NCI-H1092 treated with DMSO at 0.1 percent for 48 hours (cell line): Measurements from ENCODE around the gene EAPP.
"Not testable (repeated sequence)": the region's sequence is repeated elsewhere in the genome, so short reads cannot be mapped to it uniquely, and the experiment has no call there.

Experiments used
- DNase-seq: peaks from one replicate; lab custom pipeline; 2025; lab: John Stamatoyannopoulos, UW

Gene EAPP

GRCh38 chr14:34538096-34538495 lies 1.4 kb downstream of the EAPP start:
- DNase-seq: not testable (repeated sequence)

GRCh38 chr14:34537677-34538009 lies 1.9 kb downstream of the EAPP start:
- DNase-seq: no peak

DNA sequence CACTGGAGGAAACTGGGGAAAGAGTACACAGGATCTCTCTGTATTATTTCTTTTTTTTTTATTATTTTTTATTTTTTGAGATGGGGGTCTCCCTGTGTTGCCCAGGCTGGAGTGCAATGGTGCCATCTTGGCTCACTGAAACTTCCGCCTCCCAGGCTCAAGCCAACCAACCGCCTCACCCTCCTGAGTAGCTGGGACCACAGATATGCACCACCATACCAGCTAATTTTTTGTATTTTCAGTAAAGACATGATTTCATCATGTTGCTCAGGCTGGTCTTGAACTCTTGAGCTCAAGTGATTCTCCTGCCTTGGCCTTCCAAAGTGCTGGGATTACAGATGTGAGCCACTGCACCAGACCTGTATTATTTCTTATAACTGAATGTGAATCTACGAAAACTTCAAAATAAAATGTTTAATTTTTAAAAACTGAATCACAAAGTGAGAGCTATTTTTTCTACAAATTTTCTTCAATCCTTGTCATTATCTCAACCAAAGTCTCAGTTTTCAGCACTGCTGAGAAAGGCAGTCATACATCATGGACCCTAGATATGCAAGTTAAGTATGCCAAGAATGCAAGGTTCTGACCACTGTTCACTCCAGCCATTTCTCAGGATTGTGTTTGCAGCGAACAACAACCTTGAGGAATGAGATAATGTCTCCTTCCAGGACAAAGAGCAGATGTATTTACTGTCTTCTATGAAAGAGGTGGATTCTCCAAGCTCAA lies 2.4 kb downstream of the EAPP start:
- no peak for DNase-seq

DNA sequence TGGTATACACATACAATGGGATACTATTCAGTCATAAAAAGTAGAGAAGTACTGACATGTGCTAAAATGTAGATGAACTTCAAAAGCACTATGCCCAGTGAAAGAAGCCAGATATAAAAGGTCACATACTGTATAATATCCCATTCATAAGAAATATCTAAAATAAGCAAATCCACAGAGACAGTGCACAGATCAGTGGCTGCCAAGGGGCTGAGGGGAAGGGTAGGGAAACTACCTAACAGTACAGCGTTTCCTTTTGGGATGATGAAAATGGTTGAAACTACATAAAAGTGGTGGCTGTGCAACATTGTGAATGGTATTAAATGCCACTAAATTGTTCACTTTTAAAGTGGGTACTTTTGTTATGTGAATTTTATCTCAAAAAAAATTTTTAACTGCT lies 11.9 kb downstream of the EAPP start:
- DNase-seq: no peak

DNA sequence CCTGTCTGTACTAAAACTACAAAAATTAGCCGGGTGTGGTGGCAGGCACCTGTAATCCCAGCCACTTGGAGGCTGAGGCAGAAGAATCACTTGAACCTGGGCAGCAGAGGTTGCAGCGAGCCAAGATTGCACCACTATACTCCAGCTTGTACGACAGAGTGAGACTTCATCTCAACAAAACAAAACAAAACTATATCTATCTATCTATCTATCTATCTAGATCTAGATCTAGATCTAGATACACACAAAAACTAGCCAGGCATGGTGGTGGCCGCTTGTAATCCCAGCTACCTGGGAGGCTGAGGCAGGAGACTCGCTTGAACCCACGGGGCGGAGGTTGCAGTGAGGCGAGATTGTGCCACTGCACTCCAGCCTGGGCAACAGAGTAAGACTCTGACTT lies 15.3 kb downstream of the EAPP start:
- DNase-seq: not testable (repeated sequence)

- no peak for DNase-seq
Observed at GRCh38 chr14:34522496-34522895, 17.0 kb downstream of the EAPP start.

- DNase-seq: not testable (repeated sequence)
Observed at GRCh38 chr14:34521071-34521470, 18.4 kb downstream of the EAPP start.

DNA sequence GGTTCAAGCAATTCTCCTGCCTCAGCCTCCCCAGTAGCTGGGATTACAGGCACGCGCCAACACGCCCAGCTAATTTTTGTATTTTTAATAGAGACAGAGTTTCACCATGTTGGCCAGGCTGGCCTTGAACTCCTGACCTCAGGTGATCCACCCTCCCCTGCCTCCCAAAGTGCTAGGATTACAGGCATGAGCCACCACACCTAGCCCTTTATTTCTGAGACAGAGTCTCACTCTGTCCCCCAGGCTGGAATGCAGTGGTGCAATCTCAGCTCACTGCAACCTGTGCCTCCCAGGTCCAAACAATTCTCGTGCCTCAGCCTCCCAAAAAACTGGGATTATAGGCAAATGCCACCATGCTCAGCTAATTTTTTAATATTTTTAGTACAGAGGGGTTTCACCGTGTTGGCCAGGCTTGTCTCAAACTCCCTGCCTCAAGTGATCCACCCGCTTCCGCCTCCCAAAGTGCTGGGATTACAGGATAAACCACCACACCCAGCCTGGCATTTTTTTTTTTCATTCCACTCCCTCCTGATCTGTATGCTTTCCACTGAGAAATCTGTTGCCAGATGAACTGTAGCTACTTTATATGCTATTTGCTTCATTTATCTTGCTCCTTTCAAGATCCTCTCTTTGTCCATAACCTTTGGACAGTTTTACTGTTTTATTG lies 19.1 kb downstream of the EAPP start:
- not testable (repeated sequence) for DNase-seq

GRCh38 chr14:34507884-34508283 lies 31.6 kb downstream of the EAPP start:
- DNase-seq: no peak

DNA sequence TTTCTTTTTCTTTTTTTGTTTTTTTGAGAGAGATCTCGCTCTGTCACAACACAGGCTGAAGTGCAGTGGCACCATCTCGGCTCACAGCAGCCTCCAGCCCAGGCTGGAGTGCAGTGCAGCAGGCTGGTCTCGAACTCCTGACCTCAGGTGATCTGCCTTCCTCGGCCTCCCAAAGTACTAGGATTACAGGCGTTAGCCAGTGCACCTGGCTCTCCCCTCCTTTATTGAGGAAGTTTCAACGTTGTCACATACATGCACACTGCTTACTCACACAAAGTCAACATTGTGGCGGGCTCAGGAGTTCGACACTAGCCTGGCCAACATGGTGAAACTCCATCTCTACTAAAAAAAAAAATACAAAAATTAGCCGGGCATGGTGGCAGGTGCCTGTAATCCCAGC lies 32.0 kb downstream of the EAPP start:
- no peak for DNase-seq

DNA sequence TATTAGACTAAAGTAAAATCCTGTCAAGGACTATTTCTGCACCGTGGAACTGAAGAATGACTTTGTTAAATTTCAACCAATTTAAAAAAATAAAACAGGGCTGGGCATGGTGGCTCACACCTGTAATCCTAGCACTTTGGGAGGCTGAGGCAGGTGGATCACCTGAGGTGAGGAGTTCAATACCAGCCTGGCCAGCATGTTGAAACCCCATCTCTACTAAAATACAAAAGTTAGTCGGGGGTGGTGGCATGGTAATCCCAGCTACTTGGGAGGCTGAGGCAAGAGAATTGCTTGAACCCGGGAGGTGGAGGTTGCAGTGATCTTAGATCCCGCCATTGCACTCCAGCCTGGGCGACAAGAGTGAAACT lies 34.4 kb downstream of the EAPP start:
- not testable (repeated sequence) for DNase-seq

GRCh38 chr14:34504027-34504426 lies 35.5 kb downstream of the EAPP start:
- not testable (repeated sequence) for DNase-seq

DNA sequence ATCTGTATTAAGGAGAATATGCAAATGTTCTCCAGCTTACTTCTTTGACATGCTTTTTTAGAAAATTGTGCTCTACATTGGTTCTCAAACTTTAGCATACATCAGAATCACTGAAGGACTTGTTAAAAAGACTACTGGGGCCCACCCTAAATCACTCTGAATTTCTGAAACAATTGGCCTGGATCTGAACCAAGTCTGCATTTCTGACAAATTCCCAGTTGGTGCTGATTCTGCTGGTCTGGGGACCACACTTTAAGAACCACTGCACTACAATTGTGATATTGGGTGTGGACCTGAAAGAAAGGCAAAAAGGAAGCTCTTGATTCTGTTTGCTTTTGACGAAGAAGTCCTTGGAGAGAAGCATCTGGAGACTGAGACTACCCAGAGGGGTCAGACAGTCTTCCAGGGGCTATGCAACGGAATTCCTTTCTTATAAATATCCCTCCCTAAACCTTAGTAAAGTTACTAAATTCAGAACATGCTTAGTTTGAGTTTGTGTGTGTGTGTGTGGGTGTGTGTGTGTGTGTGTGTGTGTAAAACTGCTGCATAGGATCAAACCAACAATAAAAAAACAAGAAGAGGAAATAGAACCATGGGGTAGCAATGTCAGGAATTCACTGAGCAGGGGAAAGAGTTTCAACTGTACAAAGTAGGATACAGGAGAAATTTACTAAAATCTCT lies 36.8 kb downstream of the EAPP start:
- DNase-seq: no peak

DNA sequence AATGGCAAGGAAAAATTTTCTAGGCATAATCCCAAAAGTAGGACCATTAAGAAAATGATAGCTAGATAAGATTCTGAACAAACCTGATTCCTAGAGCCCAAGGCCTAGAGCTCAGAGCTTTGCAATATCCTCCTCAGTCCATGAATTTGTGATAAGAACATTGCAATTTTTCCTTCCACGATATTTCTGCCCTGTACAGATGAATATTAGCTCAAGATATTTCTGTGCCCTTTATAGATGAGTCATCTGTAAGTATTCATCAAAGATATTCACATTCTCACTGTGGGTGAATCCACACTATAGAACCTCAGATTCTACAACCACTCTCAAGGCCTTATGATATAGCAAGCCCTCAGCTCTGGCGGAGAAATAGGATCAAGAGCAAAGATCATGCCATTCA lies 37.5 kb downstream of the EAPP start:
- no peak for DNase-seq

DNA sequence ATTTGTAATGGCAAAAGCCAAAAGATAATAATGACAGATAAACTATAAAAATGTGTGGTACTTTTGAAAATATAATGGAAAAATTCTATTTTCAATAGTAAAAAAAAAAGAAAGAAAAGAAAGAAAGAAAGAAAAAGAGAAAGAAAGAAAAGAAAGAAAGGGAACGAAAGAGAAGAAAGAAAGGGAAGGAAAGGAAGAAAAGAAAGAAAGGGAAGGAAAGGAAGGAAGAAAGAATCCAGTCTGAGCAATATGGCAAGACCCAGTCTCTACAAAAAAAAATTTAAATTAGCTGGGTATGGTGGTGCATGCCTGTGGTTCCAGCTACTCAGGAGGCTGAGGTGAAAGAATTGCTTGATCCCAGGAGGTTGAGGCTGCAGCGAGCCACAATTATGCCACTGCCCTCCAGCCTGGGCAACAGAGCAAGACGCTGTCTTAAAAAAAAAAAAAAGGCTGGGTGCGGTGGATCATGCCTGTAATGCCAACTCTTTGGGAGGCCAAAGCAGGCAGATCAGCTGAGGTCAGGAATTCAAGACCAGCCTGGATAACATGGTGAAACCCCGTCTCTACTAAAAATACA lies 38.4 kb downstream of the EAPP start:
- DNase-seq: no peak

DNA sequence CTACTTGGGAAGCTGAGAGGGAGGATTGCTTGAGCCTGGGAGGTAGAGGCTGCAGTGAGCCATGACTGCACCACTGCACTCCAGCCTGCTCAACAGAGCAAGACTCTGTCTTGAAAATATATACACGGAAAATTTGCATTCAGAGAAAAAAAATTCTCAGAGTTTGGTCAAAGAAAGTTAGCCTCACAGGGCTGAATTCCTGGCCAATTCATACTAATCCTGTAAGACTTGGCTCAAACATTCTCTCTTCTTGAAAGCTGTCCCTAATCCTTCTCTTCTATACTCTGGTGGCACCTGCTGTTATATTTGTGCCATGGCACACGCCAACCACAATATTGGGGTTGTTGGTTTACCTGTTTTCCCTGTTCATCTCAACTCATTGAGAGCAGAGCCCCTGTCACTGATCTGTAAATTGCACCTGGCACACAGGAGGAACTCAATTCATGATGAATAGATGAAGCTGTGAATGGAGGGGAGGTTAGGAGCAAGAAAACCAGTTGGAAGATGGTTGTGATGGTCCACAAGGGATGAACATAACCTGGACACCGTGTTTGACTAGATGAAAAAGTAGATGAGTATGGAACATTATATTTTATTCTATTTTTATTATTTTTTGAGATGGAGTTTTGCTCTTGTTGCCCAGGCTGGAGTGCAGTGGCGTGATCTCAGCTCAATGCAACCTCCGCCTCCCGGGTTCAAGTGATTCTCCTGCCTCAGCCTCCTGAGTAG lies 40.7 kb downstream of the EAPP start:
- DNase-seq: peak; percentile 76

DNA sequence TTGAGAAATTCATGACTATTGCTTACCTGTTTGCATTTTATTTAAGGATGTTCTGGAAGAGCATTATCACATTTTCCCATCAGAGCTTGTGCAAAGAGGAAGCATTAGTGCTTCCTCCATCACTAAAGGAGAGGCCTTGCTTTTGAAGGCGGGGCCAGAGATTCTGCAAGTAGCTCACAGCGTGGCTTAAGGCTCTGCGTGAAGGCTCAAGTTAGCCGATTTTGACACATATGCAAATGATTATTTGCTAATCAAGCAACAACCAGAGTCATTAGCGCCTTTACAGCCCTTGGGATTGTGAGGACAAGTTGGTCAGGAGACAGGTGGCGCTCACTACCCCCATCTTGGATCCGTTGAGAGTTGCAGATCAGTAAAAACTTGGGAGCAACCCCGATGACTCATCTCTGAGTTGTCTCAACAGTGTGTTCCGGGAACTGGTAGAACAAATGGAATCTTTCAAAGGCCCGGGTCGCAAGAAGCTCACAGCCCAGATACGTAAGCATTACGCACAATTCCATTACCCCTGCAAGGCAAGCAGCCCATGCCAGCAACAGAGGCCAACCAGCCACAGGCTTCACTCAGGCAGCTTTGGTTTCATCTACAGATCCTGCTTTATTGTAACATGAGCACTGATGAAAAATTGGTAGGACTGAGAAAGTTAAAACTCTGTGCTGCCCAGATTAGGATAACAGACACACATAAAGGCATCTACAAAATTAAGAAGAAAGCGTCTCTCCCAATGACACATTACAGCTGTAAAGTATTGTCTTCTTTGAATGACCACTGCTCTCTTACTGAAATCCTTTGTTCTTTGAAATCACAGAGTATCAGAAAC lies 42.6 kb downstream of the EAPP start:
- DNase-seq: no peak

DNA sequence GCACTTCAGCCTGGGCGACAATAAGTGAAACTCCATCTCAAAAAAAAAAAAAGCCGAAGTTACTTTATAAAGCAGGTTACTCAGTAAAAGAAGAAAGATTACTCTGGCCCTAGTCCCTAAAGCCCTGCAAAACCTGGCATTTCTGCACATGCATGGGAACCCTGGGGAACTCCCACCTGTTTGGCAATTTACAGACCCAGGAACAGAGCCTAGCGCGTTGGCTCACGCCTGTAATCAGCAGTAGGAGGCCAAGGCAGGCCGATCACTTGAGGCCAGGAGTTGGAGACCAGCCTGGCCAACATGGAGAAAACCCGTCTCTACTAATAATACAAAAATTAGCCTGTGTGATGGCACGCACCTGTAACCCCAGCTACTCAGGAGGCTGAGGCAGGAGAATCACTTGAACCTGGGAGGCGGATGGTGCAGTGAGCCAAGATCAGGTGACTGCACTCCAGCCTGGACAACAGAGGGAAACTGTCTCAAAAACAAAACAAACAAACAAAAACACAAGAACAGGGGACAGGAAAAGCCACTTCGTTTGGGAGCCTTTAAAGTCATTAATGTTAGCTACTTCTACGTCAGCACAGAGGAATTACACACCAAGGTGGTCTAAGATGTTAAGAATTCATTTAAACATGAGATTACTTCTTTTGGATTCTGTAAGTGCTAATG lies 43.4 kb downstream of the EAPP start:
- no peak for DNase-seq

DNA sequence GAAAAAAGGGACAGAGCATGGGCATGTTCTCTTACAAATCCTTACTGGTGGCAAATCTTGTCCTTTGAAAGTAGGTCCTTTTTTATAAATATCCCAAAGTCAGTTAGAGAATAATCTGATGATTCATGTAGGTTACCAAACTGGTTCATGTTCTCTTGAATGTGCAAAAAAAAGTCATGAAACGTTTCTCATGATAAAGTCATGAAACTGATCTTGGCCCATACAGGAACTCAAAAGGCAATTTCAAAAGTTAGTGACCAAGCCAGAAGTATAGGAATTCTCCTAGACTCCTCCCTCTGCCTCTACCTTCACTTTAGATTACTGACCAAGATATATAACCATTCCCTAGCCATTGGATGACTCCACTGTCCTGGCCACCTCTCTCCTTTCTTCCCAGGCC lies 50.2 kb downstream of the EAPP start:
- DNase-seq: no peak

DNA sequence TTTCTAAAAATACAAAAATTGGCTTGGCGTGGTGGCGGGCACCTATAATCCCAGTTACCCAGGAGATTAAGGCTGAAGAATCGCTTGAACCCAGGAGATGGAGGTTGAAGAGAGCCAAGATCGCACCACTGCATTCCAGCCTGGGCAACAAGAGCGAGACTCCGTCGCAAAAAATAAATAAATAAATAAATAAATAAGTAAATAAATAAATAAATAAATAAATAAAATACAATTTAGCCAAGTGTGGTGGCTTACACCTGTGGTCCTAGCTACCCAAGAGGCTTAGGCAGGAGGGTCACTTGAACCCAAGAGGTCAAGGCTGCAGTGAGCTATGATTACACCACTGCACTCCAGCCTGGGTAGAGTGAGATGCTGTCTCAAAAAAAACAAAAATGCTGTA lies 51.0 kb downstream of the EAPP start:
- DNase-seq: no peak

- no peak for DNase-seq
Observed at GRCh38 chr14:34484726-34485125, 54.8 kb downstream of the EAPP start.
